SU-DHL-6 (cell line): ENCODE results near the gene ST6GAL1.

Experiments
- CTCF ChIP-seq: fragments of 200-600 bp; sonication (generic); IDR thresholded peaks from one replicate; pipeline ENCODE4 v1.5.1; 2017; ENCODE audit warnings: antibody characterized with exemption, mild to moderate bottlenecking, low read length, moderate library complexity; ENCODE audit not compliant: insufficient read depth, poor library complexity, severe bottlenecking
- EZH2phosphoT487 ChIP-seq: fragments of 200-600 bp; sonication (generic), shearing (Covaris generic); conservative IDR thresholded peaks from 2 replicates; pipeline ENCODE4 v1.6.1; 2018; ENCODE audit warnings: mild to moderate bottlenecking, antibody characterized with exemption, low read length, moderate library complexity, mixed read lengths

- TF ChIP-seq CTCF, result no peak
- TF ChIP-seq EZH2phosphoT487, result no peak
Measured at GRCh38 chr3:186962445-186962844, 32.1 kb downstream of the ST6GAL1 start.
